GM21447 (cell line): ENCODE results near the gene CFAP57.

ENCODE experiments used
- ATAC-seq: cut with Tn5 transposase; IDR thresholded peaks from one replicate; pipeline ENCODE4 v1.9.1; 2021; ENCODE audit not compliant: unreplicated experiment

CFAP57 gene

DNA sequence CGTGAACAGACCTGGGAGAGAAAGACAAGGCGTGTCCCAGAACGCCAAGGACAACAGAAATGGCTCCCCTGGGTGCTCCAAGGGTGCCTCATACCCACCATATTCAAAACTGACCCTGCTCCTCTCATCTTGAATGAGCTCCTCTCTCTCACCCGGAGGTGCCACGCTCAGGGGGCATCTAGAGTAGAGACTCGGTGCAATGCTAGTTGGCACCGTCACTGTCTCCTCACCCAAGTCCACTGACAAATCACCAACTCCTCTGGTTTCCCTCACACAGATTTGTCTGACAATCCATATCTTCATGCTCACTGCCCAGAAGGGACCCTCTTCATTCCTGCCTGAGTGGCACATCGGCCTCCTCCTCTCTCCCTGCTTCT lies 102.7 kb downstream of the CFAP57 start:
- ATAC-seq: no peak

DNA sequence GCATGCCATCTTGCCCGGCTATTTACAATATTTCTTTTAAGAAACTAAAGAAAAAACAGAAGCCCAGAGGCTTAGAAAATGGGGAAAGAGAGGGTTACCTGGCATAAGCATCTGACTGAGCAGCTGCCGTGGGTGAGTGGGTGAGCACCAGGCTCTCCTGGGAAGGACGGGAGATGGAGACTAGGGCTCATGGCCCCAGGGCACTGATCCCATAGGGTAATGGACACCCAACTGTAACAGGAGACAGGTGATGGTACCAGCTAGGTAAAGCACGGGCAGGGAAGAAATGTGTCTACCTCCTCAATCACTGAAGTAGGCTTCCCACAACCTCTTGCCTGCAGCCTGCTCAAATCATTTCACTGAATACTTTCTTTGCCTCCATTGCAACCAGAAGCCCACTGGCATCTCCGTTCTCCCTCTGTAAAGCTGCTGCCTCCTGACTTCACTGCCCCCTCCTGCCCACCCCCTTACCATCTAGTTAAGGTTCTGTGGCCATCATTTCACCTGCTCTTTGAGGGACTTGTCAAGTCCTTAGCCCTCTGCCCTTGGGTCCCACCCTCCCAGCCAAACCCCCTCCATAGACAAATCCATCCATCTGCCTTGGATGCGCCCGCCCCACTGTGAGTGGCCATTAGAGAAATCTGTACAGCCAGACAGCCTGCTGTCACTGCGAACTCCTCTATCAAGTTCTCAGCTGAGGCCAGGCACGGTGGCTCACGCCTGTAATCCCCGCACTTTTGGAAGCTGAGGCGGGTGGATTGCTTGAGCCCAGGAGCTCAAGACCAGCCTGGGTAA lies 103.9 kb downstream of the CFAP57 start:
- ATAC-seq: no peak

DNA sequence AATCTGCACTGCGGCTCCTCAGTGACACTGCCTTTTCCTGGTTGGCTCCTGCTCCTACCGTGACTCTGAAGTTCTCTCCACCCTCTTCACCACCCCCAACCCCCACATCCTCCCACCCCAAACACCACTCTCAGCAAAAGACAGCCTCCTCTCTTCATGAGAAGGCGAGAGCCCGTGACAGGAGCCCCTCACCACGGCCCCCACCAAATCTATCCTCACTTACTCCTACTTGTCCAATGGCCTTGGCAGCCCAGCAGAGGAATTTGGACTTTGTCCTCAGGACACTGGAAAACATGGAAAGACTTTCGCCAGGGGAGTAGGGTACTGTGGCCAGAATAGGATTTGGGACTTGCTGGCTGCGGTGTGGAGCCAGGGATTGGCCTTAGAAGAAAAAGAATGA lies 104.5 kb downstream of the CFAP57 start:
- ATAC-seq: no peak

DNA sequence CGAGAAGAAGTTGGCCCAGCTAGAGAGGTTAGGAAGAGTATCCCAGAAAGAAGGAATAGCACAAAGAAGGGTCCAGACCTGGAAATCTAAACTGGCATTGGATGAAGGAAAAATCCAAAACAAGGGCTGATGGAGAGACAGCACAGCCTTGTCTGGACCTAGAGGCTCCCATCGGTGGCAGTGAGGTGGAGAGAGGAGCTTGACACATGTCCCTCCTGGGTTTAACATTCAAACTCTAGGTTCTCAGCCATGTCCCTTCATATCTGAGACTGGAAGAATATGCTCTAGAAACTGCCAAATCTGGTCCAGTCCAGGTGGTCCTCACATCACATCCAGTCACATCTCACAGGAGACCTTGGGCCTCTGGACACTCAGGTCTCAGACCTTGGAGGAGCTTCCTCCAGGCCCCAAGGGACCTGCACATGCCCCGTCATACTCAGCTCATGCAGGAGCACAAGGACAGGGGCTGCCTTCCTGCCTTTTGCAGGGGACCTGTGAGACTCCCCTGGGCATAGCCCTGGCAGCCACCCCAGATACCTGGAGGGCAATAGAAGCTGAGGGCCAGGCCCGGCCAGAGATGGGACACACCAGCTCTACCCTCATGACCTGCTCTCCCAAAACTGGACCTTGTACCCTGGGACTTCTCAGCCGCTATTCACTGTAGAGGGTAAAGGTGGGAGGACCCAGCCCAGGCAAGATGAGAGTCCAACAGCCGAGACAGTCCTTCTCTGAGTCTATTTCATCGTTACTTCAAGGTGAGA lies 105.2 kb downstream of the CFAP57 start:
- ATAC-seq: no peak

DNA sequence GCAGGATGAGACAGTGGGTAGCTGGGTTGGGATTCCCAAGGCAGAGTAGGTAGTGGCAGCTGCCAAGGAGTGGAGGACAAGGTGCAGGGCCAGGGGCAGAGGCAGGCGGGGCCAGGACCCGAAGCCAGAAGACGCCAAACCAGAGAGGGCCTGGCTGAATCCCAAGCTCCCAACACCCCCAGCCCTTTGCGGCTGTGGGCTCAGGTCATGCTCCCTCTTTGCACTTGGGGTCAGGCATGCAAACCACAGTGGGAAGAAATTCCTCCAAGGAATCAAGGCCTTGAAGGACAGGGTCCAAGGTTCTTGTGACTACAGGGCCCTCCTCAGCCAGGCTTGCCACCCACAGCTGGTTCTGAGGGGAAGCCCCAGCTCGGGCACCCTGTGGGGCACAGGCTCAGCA lies 107.0 kb downstream of the CFAP57 start:
- ATAC-seq: no peak

DNA sequence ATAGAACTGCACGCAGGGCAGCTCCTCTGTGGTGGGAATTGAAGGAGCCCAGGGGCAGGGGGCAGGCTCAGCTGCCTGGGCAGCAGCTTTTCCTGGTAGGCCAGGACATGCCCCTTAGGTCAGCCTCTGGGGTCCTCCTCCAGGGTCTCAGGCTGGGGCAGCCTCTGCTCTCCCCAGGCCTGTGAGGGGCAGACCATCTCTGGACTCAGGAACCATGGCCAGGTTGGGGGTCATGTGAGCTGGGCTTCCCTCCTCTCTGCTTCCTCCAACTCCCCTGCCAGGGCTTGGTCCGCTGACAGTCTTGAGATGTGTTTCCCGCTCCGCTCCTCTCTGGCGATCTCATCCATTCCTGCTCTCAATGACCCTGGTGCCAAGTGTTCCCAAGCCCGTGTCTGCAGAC lies 107.5 kb downstream of the CFAP57 start:
- ATAC-seq: no peak

DNA sequence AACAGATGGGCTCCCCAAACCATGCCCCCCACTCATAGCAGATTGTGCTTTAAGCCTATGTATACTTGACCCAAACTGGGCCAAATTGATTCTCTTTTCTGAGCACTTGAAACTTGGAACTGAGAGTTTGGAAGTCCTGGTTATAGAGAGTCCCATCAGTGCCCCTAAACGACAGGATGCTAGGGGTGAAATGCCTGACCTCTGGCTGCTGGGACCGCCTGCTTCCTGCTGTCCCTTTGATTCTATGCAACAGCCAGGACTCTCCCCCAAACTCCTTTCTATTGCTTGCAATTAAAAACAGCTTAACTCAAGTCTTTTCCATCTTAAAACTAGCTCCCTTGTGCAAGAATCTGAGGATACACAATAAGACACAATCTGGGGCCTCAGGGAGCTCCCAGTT lies 108.6 kb downstream of the CFAP57 start:
- no peak for ATAC-seq

DNA sequence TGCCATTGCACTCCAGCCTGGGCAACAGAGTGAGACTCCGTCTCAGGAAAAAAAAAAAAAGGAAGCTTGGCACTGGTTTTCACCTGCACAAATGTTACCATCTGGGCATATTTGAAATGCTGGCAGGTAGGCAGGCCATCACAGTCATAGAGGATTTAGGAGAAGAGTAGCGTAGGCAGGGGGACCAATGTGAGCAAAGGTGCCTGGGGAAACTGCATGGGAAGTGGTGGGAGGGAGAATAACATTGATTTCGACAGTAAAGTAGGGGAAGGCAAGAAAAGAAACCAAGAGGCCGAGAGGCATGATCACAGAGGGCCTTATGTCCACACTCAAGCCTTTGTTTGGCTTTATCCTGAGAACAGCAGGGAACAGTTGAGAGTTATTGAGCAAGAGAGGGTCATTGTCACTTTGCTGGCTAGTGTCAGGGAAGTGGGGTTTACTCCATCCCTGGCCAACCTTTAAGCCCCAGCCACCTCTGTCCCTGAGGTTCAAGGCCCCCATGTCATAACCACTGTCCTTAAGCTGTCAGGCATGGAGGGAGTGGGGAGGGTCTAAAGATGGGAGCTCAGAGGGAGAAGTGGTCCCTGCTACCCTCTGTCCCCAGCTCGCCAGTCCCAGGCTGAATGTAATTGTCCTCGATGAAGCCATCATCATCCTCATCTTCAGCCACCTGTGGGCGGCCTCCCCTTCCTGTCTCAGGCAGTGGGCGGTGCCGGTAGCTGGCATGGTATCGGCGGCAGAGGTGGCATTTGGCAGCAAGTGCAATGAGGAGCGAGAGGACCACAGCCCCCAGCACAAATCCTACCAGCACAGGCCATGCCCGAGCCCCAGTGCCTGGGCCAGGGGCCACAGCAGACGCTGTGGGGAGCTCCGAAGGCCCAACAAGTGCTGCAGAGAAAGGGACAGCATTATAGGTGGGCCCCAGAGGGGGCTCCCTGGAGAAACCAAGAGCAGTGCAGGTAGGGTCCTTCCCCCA lies 110.4 kb downstream of the CFAP57 start:
- ATAC-seq: no peak

DNA sequence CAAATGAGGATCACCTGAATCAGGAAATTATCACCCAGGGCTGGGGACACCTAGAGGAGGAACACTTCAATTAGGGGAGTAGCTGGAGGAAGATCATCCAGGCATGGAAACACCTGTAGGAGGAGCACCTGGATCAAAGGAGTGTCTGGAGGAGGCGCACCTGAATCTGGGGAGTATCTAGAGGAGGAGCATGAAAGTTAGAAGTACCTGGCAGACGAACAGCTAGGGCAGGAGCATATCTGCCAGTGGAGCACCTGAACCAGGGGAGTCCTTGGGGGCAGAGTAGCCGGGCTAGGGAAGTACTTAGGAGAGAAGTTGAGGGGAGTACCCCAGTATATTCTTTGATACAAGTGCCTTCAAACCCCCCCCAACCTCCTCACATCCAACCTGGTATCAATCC lies 111.9 kb downstream of the CFAP57 start:
- no peak for ATAC-seq

DNA sequence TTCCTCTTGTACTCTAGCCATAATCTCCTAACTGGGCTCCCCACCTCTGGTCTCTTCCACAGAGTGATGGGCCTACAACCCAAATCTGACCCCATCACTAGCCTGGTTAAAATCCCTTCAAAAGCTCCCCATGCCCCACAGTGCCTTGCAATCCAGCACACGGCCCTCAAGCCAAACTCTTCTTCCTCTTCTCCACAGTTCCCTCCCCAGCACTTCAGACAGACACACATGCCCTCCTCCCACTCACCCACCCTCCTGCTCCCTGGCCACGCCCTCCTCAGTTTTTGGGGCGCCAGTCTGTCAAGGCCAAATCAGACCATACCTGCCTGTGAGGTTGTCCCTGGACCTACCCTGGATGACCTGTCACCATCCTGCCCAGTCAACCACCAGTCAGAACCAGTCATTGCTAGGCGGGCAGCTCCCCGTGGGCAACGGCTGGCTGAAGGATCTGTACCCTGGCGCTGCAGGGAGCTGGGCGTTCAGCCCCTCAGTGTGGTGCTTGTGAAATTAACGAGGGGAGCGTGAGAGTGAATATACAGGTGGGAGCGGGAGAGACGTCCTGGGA lies 112.5 kb downstream of the CFAP57 start:
- no peak for ATAC-seq

DNA sequence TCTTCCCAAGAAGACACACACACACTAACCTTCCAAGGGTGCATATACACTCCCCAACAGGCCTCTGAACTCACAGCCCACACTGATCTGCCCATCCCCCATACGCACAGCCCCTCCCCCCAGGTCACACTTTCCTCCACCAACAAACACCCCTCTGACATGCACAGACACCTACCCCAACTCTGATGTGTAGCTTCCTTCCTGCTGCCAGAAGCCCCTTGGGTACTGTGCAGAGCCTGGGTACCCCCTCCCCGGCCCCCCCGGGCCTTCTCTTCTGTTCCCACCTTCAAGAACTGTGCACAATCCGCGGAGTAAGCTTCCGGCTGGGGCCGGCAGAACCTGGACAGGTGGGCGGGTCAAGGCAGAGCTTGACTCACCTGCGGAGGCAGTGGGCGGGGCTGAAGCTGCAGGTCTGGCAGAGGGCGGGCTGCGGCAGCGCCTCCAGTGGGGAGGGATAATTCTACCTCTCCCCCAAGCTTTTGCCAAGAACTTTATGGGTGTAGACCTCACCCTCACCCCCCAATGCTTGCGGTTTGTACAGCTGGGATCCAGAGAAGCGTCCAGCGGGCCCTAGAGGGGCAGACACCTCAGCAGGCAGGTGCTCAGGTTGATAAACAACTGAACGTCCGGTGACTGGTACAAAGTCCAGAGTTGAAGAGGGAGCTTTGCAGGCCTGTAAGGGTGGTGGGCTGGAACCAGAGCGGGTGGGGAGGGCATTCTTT lies 113.3 kb downstream of the CFAP57 start, which contains the start of gene C1orf210:
Gene C1orf210 (minus strand): TSS at position 313 of the 722 bp plus-strand sequence. CDS start 2,311 bp downstream, outside the sequence.
- ATAC-seq: no peak

DNA sequence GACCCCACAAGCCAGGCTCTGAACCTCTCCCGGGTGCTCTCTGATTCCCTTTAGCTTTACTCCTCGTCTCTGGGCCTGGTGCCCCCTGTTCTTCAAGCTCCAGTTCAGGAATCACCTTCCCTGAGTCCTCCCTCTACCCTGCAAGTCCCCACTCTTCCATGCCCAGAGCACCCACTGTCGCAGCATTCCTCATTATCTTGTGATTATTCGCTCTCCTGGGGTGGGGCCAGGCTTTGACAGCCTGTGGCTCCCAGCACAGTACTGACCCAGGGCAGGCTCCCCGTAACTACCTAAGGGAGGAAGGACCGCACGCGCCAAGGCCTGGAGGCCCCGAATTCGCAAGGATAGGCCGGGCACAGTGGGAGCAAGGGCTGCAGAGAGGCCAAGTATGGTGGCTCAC lies 114.0 kb downstream of the CFAP57 start:
- no peak for ATAC-seq

DNA sequence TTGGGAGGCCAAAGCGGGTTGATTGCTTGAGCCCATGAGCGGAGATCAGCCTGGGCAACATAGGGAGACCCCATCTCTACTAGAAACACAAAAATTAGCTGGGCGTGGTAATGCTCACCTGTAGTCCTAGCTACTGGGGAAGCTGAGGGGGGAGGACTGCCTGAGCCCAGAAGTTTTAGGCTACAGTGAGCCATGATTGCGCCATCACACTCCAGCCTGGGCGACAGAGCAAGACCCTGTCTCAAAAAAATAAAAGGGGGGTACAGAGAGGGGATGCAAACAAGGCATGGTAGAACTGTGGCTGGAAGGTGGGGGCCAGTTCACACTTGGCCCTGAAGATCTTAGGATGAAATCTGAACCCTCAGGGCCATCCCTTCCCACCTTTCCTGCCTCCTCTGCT lies 114.4 kb downstream of the CFAP57 start:
- ATAC-seq: no peak

DNA sequence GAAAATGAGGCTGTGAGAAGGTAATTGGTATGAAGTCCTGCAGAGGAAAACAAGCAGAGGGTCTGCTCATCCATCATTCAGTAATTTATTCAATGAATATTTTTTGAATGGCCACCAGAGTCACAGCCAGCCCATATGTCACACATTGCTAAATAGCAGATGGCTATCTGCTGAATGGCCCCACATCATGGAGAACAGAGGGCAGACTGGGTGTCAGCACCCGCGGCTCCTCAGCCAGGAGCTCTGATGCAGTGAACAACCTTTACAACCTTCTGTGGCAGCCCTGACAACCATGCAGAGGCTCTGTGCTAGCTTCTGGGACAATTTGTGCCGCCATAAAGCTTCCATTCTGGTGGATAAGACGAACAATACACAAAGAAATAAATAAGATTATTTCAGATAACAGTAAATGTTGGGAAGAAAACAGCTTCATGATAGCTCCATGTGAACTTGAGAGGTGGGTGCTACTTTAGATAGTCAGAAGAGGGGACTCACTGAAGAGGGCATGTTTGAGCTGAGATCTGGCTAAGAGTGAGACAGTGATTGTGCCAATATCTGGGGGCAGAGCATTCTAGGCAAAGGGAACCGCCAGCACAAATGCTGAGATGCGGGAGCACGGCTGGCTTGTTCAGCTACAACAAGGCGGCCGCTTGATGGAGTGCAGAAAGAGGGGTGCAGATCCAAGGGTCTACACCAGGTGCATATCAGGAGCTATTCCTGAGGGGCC lies 116.1 kb downstream of the CFAP57 start:
- no peak for ATAC-seq

DNA sequence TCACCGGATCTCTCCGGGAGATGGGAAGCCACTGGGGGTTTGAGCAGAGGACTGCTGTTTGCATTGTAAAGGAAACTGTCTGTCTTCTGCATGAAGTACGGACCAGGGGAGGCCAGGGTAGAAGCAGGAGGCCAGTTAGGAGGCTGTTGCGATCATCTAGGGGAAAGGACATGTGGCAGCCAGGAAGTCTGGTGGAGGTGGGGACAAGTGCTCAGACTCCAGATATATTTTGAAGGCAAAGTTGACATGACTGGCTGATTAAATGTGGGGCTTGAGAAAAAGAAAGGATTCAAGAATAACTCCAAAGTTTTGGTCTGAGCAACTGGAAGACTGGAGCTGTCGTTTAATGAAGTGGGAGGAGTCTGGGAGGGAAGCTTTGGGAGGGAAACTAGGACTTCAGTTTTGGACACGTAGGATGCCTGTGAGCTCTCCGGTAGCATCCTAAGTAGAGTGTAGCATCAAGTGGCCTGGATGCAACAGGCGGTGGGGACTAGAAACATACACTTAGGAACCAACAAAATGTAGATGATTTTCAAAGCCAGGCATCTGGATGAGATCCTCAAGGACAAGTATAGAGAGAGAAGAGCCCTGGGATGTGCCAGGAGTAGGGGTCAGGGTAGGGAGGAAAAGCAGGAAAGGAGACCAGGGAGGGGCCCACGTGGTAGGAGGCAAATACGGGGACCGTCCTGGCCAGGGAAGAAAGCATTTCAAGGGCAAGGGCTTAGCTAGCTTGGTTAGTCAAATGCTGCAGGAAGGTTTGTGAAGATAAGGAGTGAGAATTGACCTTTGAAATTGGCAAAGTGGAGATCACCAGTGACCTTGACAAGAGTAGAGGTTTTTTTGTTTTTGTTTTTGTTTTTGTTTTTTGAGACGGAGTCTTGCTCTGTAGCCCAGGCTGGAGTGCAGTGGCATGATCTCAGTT lies 116.9 kb downstream of the CFAP57 start:
- no peak for ATAC-seq

DNA sequence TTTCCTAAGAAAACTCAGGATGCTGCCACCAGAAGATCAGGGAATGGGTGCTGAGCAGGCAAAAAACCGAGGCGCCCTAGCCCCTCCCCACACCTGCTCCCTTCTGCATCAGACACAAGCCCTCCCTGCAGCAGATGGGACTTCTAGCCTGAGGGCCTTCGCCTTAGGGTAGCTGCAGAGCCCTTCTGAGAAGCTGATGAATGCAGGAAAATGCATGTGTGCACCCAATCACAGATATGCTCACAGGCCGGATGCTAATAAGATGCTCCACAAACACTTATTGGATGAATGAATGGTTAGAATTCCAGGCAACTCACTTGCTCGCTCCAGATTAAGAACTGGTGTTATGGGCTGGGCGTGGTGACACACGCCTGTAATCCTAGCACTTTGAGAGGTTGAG lies 120.1 kb downstream of the CFAP57 start:
- no peak for ATAC-seq

DNA sequence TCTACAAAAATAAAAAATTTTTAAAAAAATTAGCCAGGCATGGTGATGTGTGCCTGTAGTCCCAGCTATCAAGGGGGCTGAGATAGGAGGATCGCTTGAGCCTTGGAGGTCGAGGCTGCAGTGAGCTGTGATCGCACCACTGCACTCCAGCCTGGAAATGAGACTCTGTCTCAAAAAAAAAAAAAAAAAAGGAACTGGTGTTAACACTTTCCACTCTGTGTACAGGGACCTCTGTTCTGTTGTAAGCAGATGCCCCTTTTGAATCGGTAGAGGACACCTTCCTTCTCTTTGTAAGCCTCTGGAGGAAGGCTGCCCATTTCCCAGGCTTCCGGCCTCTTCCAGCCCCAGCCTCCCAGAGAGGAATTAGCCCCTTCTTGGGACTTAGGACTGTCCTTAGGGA lies 120.5 kb downstream of the CFAP57 start:
- ATAC-seq: no peak

DNA sequence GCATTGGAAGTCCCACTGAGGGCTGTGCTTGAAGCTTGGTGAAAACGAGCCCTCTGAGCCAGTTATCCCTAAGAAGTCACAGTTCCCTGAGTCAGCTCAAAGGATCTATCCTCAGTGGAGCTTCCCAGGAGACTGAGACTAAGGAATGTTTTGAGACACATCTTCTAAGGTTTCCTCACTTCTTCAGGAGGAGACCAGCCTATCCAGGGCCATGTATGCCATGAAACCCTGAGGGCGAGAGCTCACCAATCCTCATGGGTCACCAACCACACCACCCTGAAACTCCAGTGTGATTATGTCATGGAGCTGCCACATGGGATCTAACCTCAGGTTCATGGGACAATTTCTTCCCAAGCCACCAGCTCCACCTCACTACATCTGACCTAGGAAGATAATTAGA lies 121.0 kb downstream of the CFAP57 start:
- ATAC-seq: no peak
